ENCODE data around the gene ADD3.

ADD3 gene

GRCh38 chr10:110068780-110069179 lies 61.0 kb downstream of the ADD3 start:
- no peaks in the 10 kb centered on the region for H3K27me3 ChIP-seq (replicated peaks; ENCODE audit: control insufficient read depth, insufficient read depth, low read length)
- H3K36me3 ChIP-seq (ENCODE audit: control insufficient read depth, insufficient read depth, low read length) = no peaks in the 10 kb centered on the region
- H3K4me3 ChIP-seq (replicated peaks; ENCODE audit: low read depth, low read length) = no peak overlapping the region
- DNase-seq (ENCODE audit: extremely low read depth, insufficient read length) = no peak
- TF ChIP-seq CTCF (IDR thresholded peaks at IDR 0.05; ENCODE audit: insufficient read depth, low read length, poor library complexity, severe bottlenecking) = no peak

DNA sequence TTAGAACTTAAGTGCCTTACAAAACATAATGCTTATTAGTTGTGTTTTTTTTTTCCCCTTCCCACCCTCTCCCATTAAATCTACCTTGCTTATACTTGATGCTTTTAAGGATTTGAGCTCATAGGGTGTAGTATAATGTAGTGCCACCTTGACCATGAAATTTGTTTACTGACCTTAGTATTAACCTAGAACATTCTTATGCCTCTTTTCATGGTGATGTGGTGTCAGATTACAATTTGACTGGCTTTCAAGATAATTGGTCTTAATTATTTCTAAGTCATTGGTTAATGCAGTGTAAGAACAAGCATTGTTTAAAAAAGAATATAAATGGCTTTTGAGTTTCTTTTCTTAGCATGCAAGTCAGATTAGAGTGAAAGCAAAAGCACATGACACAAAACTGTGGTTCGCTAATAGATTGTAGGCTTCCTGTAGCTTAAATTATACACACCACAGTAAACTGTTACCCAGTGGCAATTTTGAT lies 61.8 kb downstream of the ADD3 start:
- Histone ChIP-seq H3K4me3 (replicated peaks; ENCODE audit: low read depth, low read length) (0 out of 2 replicates have a peak overlapping the region, but pooled peaks have one; percentile 7), H3K27me3 (replicated peaks; ENCODE audit: control insufficient read depth, insufficient read depth, low read length) (no peaks in the 10 kb centered on the region), H3K36me3 (ENCODE audit: control insufficient read depth, insufficient read depth, low read length) (no peaks in the 10 kb centered on the region)
- TF ChIP-seq CTCF (IDR thresholded peaks at IDR 0.05; ENCODE audit: insufficient read depth, low read length, poor library complexity, severe bottlenecking) = no peak
- DNase-seq (ENCODE audit: extremely low read depth, insufficient read length) = peak; percentile 59

DNA sequence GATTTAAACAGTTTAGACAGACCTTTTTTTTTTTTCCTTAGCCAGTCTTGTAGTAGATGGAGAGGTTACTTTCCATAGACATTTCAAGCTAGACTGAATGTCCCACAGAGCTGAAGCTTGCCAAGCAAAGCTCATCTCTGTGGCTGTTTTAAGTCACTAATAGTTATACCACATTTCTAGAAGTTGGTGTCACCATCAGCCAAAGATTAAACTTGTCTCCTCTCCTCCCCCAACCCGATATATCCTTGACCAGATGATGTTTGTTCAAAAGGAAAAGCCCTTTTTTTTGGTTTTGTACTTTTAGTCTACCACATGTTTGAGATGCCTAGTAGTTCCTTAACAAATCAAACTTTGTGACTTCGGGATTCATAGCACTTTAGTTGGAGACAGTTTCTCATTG lies 66.1 kb downstream of the ADD3 start:
- H3K27me3 ChIP-seq (replicated peaks; ENCODE audit: control insufficient read depth, insufficient read depth, low read length) = no peaks in the 10 kb centered on the region
- no peaks in the 10 kb centered on the region for H3K36me3 ChIP-seq (ENCODE audit: control insufficient read depth, insufficient read depth, low read length)
- no peak overlapping the region for H3K4me3 ChIP-seq (replicated peaks; ENCODE audit: low read depth, low read length)
- TF ChIP-seq CTCF (IDR thresholded peaks at IDR 0.05; ENCODE audit: insufficient read depth, low read length, poor library complexity, severe bottlenecking) = no peak
- no peak for DNase-seq (ENCODE audit: extremely low read depth, insufficient read length)

DNA sequence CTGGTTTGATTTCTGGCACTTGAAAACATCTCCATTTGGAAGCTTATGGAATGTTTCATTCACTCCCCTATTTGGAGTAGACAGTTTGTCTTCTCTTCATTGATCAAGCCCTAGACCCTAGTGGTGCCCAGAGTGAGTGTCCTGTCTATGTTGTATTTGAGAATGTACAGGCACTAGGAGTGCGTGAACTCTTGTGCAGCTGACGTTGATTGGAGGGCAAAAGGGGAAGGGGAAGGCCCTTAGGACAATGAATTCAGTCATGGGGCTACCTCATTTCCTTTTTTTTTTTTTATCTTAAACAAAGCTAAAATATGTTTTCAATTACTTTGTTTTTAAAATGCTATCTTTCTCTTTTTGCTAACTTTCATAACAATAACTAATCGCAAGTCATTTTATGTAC lies 66.5 kb downstream of the ADD3 start:
- DNase-seq (ENCODE audit: extremely low read depth, insufficient read length) = no peak
- Histone ChIP-seq H3K4me3 (replicated peaks; ENCODE audit: low read depth, low read length) (no peak overlapping the region), H3K27me3 (replicated peaks; ENCODE audit: control insufficient read depth, insufficient read depth, low read length) (no peaks in the 10 kb centered on the region), H3K36me3 (ENCODE audit: control insufficient read depth, insufficient read depth, low read length) (no peaks in the 10 kb centered on the region)
- TF ChIP-seq CTCF (IDR thresholded peaks at IDR 0.05; ENCODE audit: insufficient read depth, low read length, poor library complexity, severe bottlenecking) = no peak

DNA sequence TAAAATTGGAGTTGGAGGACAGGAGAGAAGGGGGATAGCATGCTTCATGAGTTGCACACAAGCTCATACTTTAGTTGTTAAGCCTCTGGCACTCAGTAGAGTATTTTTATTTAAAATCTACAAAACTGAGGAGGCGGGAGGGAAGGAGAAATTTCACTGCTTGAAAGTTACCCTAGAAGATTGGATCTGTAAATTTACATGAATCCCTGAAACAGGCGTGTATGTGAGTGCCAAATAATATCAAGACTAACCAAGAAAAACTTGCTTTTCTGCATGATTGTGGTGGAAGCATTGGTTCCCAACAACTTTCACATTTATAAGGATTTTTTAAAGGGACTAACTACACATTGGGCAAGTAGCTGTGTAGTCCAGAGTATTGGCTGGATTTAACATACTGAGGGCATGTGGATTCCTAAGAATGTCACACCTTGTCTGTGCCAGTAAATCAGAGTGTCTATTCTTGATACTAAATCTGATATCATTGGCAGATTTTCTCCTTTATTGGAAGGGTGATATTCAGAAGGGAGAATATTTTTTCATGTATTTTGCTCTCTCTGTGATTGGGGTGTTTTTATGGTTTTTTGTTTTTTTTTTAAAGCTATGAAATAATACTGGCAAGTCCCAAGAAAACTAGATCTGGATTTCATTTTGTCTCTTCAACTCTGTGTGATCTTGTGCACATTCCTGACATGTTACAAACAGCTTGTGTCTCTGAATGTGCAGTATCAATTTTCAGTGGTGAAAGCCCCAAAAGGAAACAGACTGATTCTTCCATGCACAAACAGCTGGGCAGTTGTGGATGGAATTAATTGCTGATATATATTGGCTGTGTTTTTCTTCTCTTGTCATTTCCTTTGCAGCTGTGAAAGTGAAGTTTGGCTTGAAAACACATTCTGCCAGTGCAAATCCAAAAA lies 67.2 kb downstream of the ADD3 start:
- no peak for TF ChIP-seq CTCF (IDR thresholded peaks at IDR 0.05; ENCODE audit: insufficient read depth, low read length, poor library complexity, severe bottlenecking)
- Histone ChIP-seq H3K36me3 (ENCODE audit: control insufficient read depth, insufficient read depth, low read length) (no peaks in the 10 kb centered on the region), H3K27me3 (replicated peaks; ENCODE audit: control insufficient read depth, insufficient read depth, low read length) (no peaks in the 10 kb centered on the region), H3K4me3 (replicated peaks; ENCODE audit: low read depth, low read length) (no peak overlapping the region)
- no peak for DNase-seq (ENCODE audit: extremely low read depth, insufficient read length)

Measured in GM06990 (cell line).